SK-N-MC (cell line): ENCODE measurements around the gene C12orf54.

Experiments
- DNase-seq: peaks from one replicate; pipeline ENCODE4 v3.0.0-alpha.2; 2011; ENCODE audit warnings: low read depth, low spot score
- H3K27ac ChIP-seq: fragments of 200-600 bp; sonication (generic); 2 replicates; pipeline ENCODE4 v1.5.1; 2016; ENCODE audit warnings: mixed run types
- H3K36me3 ChIP-seq: fragments of 200-600 bp; sonication (generic); 2 replicates; pipeline ENCODE4 v1.6.1; 2017; ENCODE audit warnings: antibody characterized with exemption, low read length, mixed read lengths; ENCODE audit not compliant: insufficient read depth
- H3K4me3 ChIP-seq: fragments of 200-600 bp; sonication (generic); 2 replicates; pipeline ENCODE4 v1.5.1; 2016
- H3K9ac ChIP-seq: fragments of 200-600 bp; sonication (generic); 2 replicates; pipeline ENCODE4 v1.8.0; 2017; ENCODE audit warnings: mixed run types, mixed read lengths; ENCODE audit not compliant: insufficient read length
- H3K9me3 ChIP-seq: fragments of 200-600 bp; sonication (generic); 2 replicates; pipeline ENCODE4 v1.6.1; 2017; ENCODE audit warnings: low read depth, mild to moderate bottlenecking, antibody characterized with exemption, low read length, moderate library complexity, mixed read lengths
- EZH2 ChIP-seq: fragments of 200-600 bp; sonication (generic); IDR thresholded peaks from one replicate; pipeline ENCODE4 v1.6.1; 2017; ENCODE audit warnings: antibody characterized with exemption
- FOXP2 ChIP-seq: optimal IDR thresholded peaks from 2 replicates; pipeline ENCODE3; 2011; ENCODE audit warnings: mild to moderate bottlenecking, moderate library complexity; ENCODE audit not compliant: insufficient read depth; ENCODE audit errors: extremely low read length, control extremely low read depth
- POLR2AphosphoS5 ChIP-seq: IDR thresholded peaks from 2 replicates; pipeline ENCODE4 v1.6.1; 2012; ENCODE audit warnings: mild to moderate bottlenecking, low read depth, low read length, borderline replicate concordance

The C12orf54 gene

DNA sequence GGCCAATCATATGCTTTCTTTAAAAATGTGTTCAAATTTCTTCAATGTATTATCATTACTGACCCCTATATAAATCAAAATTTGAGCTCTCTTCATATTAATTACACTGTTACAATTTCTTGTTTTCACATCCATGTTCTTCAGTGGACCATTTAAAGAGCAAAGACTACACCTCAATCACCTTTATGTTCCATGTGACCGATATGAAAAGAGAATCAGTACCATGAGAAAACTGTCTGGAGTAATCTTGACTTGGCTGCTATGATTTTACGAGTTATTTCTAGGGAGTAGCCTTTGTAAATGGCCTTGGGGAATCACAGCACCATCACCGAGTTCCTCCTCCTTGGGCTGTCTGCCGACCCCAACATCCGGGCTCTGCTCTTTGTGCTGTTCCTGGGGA lies 43.0 kb downstream of the C12orf54 start, which contains the start of gene OR8S1:
TSS of gene OR8S1 (plus strand) at position 301 of the 400 bp plus-strand sequence. CDS start at position 301, 0 bp downstream.
- Histone ChIP-seq H3K27ac (no peak within 1 kb of the TSS), H3K9me3 (no peaks in the 10 kb centered on the region), H3K4me3 (no peak within 1 kb of the TSS), H3K36me3 (no peaks in the 10 kb centered on the region), H3K9ac (no peak within 1 kb of the TSS)
- TF ChIP-seq FOXP2 (no peak), EZH2 (no peak), POLR2AphosphoS5 (no peak)
- DNase-seq: no peak

DNA sequence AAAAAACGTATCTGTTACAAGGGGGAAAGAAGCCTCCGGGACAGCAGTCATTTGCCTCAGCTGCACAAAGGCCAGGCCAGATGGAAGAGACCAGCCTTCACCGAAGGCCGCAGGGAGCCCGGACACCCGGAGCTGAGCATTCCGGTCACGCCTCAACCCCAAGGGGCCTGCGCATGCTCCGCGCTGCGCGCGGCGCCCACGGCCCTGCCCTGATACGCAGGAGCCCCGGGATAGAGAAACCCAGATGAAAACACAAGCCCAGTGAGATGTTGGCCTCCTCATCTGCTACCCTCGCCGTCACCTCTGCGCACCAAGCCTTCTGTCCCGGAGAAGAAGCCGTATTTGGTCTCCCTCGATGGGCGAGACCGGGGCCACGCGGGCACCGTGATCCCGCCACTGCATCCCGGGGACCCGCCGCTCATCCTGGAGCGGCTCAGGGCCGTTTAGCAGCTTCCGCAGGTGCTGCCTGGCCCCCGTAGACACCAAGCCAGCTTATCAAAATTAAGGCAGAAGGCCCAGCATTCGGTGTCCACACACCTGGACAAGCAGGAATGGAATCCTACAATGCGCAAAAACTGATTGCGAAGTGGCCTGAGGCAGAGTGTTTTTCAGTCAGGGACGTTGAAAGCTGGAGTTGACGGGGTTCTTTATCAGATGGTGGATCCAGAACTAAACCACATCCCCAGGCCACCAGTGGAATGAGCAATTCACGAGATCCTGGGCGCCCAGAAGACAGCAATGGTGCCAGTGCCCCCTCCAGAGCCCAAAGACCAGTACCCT lies 45.8 kb downstream of the C12orf54 start:
- H3K9me3 ChIP-seq: no peaks in the 10 kb centered on the region
- no peaks in the 10 kb centered on the region for H3K36me3 ChIP-seq
- no peak overlapping the region for H3K27ac ChIP-seq
- no peak for DNase-seq
- H3K9ac ChIP-seq: no peak overlapping the region
- TF ChIP-seq POLR2AphosphoS5 (no peak), FOXP2 (no peak), EZH2 (no peak)
- no peak overlapping the region for H3K4me3 ChIP-seq

DNA sequence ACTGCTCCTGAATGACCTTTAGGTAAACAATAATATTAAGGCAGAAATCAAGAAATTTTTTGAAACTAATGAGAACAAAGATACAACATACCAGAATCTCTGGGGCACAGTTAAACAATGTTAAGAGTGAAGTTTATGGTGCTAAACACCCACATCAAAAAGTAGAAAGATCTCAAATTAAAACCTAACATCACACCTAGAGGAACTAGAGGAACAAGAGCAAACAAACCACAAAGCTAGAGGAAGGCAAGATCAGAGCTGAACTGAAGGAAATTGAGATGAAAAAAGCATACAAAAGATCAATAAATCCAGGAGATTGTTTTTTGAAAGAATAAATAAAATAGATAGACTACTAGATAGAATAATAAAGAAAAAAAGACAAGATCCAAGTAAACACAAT lies 50.3 kb downstream of the C12orf54 start:
- no peaks in the 10 kb centered on the region for H3K36me3 ChIP-seq
- no peak overlapping the region for H3K9ac ChIP-seq
- H3K27ac ChIP-seq: no peak overlapping the region
- DNase-seq: no peak
- 0 out of 2 replicates have a peak, but pooled peaks cover 3% of the 10 kb centered on the region for H3K9me3 ChIP-seq
- no peak for TF ChIP-seq POLR2AphosphoS5
- no peak overlapping the region for H3K4me3 ChIP-seq

DNA sequence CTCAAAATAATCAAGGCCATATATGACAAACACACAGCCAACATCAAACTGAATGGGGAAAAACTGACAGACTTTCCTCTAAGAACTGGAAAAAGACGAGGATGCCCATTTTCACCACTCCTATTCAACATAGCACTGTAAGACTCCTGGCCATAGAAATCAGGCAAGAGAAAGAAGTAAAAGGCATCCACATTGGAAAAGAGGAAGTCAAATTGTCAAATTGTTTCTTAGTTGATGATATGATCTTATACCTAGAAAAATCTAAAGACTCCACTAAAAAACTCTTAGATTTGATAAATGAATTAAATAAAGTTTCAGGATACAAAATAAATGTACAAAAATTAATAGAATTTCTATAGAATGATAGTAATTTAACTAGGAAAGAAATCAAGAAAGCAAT lies 54.3 kb downstream of the C12orf54 start:
- H3K4me3 ChIP-seq: no peak overlapping the region
- 0 out of 2 replicates have a peak, but pooled peaks cover 3% of the 10 kb centered on the region for H3K9me3 ChIP-seq
- no peak overlapping the region for H3K27ac ChIP-seq
- no peak for DNase-seq
- TF ChIP-seq EZH2: no peak
- TF ChIP-seq POLR2AphosphoS5: no peak
- no peak for TF ChIP-seq FOXP2
- H3K9ac ChIP-seq: no peak overlapping the region
- H3K36me3 ChIP-seq: no peaks in the 10 kb centered on the region

DNA sequence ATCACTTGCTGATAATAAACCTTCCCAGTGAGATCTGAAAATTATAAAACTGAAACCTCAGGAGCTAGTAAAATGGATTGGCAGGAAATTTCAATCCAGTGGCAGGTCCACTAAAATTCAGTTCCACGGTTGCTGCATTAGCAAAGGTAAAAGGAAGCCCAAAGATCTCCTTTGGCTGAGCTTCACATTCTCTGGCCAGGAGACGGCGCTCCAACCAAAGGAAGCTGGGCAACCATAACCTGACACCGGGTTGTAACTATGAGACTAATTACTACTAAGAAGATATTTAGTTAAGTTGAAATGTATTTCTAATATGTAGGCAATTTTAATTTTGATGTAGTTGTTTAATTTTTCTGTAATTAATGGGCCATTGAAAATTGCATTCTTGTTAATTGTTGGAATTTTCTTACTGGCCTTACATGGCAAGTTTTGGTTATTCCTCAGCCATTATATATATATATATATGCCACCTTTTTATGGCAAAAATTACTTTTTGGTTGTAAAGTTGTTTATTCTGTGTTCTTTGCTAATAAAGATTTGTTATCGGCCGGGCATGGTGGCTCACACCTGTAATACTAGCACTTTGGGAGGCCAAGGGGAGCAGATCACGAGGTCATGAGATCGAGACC lies 60.1 kb downstream of the C12orf54 start:
- H3K9ac ChIP-seq: no peak overlapping the region
- no peak overlapping the region for H3K4me3 ChIP-seq
- H3K9me3 ChIP-seq: no peaks in the 10 kb centered on the region
- no peak overlapping the region for H3K27ac ChIP-seq
- no peak for DNase-seq
- TF ChIP-seq POLR2AphosphoS5 (no peak), FOXP2 (no peak), EZH2 (no peak)
- H3K36me3 ChIP-seq: no peaks in the 10 kb centered on the region

DNA sequence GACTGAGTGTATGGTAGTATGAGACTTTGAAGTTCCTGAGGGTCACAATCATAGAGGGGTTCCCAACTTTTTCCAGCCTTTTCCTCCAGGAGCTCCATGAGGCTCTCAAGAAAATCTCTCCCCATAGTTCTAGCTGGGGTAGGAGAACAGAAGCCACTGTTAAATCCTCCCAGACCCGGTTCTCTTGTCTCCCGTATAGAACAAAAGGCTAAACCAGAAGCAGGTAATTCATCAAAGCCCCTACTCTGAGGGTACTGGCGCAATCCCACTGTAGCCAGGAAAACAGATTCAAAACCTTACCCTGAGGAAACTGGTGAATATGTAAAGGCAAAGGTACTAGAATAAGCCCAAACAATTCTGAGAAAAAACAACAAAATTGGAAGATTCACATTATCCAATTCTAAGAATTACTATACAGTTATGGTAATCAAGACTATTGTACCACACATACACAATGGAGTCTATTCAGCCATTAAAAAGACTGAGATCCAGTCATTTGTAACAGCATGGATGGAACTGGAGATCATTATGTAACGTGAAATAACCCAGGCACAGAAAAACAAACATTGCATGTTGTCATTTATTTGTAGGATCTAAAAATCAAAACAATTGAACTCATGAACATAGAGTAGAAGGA lies 63.7 kb downstream of the C12orf54 start:
- Histone ChIP-seq H3K9me3 (no peaks in the 10 kb centered on the region), H3K36me3 (no peaks in the 10 kb centered on the region), H3K9ac (no peak overlapping the region), H3K4me3 (no peak overlapping the region), H3K27ac (no peak overlapping the region)
- no peak for DNase-seq
- TF ChIP-seq EZH2 (no peak), POLR2AphosphoS5 (no peak), FOXP2 (no peak)
